ENCODE data around the gene RIMBP2.

The RIMBP2 gene

GRCh38 chr12:130350715-130351114 is 365.4 kb downstream of the RIMBP2 start:
- no peak for DNase-seq

DNA sequence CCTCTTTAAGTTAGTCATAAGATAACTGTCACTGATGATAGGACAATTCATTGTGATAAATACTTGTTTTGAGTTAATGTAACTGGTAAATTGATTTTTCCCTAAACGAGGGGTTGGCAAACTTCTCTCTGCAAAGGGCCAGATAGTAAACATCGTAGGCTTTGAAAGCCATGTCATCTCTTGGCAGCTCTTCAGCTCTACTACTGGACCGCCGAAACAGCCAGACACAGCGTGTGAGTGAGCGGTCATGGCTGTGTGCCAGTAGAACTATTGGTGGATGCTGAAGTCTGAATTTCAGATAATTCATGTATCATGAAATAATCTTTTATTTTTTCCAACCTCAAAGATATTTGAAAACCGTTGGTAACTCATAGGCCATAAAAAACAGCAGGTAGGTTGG is 368.5 kb downstream of the RIMBP2 start:
- DNase-seq = no peak
